Stomach smooth muscle (tissue), 2 donors: ENCODE results near the gene ACOT9.
"Not testable (repeated sequence)": the region's sequence is repeated elsewhere in the genome, so short reads cannot be mapped to it uniquely, and the experiment has no call there.

ENCODE experiments used
- H3K27ac ChIP-seq: one replicate; pipeline ENCODE4 v1.7.0; 2013; ENCODE audit warnings: mild to moderate bottlenecking, low read length, inconsistent platforms
- H3K27me3 ChIP-seq, 2 donors: one replicate each; pipeline ENCODE4 v1.7.0; 2013; ENCODE audit warnings: low read length in 2 of 2; ENCODE audit not compliant: insufficient read depth in 2 of 2, control insufficient read depth in 1 of 2
- H3K36me3 ChIP-seq, 2 donors: one replicate each; pipeline ENCODE4 v1.7.0; 2013; ENCODE audit warnings: low read length in 2 of 2; ENCODE audit not compliant: control insufficient read depth in 2 of 2, insufficient read depth in 2 of 2
- H3K4me1 ChIP-seq: one replicate; pipeline ENCODE4 v1.7.0; 2013; ENCODE audit warnings: low read length; ENCODE audit not compliant: control insufficient read depth, insufficient read depth
- H3K4me3 ChIP-seq, 2 donors: one replicate each; pipeline ENCODE4 v1.7.0; 2013; ENCODE audit warnings: low read length in 2 of 2
- H3K9ac ChIP-seq, 2 donors: one replicate each; pipeline ENCODE4 v1.7.0; 2013; ENCODE audit warnings: low read length in 2 of 2, mild to moderate bottlenecking in 1 of 2
- H3K9me3 ChIP-seq, 2 donors: one replicate each; pipeline ENCODE4 v1.7.0; 2013; ENCODE audit warnings: low read length in 2 of 2; ENCODE audit not compliant: control insufficient read depth in 2 of 2
- donor health status: healthy.
- donor health status: Pancreatic carcinoma.

ACOT9 gene

GRCh38 chrX:23661671-23662070, 81.4 kb downstream of the ACOT9 start:
- Histone ChIP-seq H3K36me3 (no peaks in the 10 kb centered on the region), H3K27me3 (no peaks in the 10 kb centered on the region), H3K4me3 (no peak overlapping the region), H3K27ac (no peak overlapping the region), H3K9me3 (no peaks in the 10 kb centered on the region), H3K9ac (no peak overlapping the region), H3K4me1 (no peaks in the 10 kb centered on the region)

GRCh38 chrX:23660766-23661132, 82.3 kb downstream of the ACOT9 start:
- Histone ChIP-seq H3K9ac (no peak overlapping the region), H3K36me3 (no peaks in the 10 kb centered on the region), H3K9me3 (no peaks in the 10 kb centered on the region), H3K4me1 (no peaks in the 10 kb centered on the region), H3K27me3 (no peaks in the 10 kb centered on the region), H3K4me3 (no peak overlapping the region), H3K27ac (no peak overlapping the region)

- H3K9ac ChIP-seq, H3K4me1 ChIP-seq, H3K9me3 ChIP-seq, H3K27me3 ChIP-seq, H3K36me3 ChIP-seq, H3K4me3 ChIP-seq, H3K27ac ChIP-seq: not testable (repeated sequence)
Observed at GRCh38 chrX:23660083-23660765, 82.9 kb downstream of the ACOT9 start.

GRCh38 chrX:23659339-23659738, 83.7 kb downstream of the ACOT9 start:
- H3K36me3 ChIP-seq = no peaks in the 10 kb centered on the region
- no peak overlapping the region for H3K4me3 ChIP-seq
- H3K9ac ChIP-seq = no peak overlapping the region
- no peaks in the 10 kb centered on the region for H3K4me1 ChIP-seq
- no peaks in the 10 kb centered on the region for H3K9me3 ChIP-seq
- peaks cover 0 to 3% of the 10 kb centered on the region in 2 donors for H3K27me3 ChIP-seq
- H3K27ac ChIP-seq = no peak overlapping the region

- H3K36me3 ChIP-seq = no peaks in the 10 kb centered on the region
- H3K27me3 ChIP-seq = peaks cover 0 to 6% of the 10 kb centered on the region in 2 donors
- H3K4me3 ChIP-seq = no peak overlapping the region
- H3K27ac ChIP-seq = no peak overlapping the region
- H3K4me1 ChIP-seq = no peaks in the 10 kb centered on the region
- H3K9me3 ChIP-seq = peaks cover 0 to 3% of the 10 kb centered on the region in 2 donors
- H3K9ac ChIP-seq = no peak overlapping the region
Observed at GRCh38 chrX:23656684-23657083, 86.4 kb downstream of the ACOT9 start.

GRCh38 chrX:23656091-23656490, 87.0 kb downstream of the ACOT9 start:
- H3K4me1 ChIP-seq = no peaks in the 10 kb centered on the region
- H3K27me3 ChIP-seq = peaks cover 0 to 8% of the 10 kb centered on the region in 2 donors
- H3K9ac ChIP-seq = no peak overlapping the region
- no peaks in the 10 kb centered on the region for H3K36me3 ChIP-seq
- no peak overlapping the region for H3K27ac ChIP-seq
- H3K9me3 ChIP-seq = peaks cover 0 to 3% of the 10 kb centered on the region in 2 donors
- H3K4me3 ChIP-seq = no peak overlapping the region
